SK-N-SH (cell line): ENCODE data around the gene YJEFN3. TPM values are rescaled to one million over a fixed set of nuclear protein-coding genes. Genes with fewer than 3 reads are reported as not detected.

Experiments used
- CTCF ChIA-PET: fragments of 300-600, 350-600 bp; formaldehyde crosslinking; extraction: SDS; loops from one replicate; lab custom pipeline; 2021; lab: Yijun Ruan, JAX
- POLR2A ChIA-PET: fragments of 350-600 bp; sonication (Branson Sonifier 250); formaldehyde crosslinking; extraction: SDS; loops from one replicate; lab custom pipeline; 2020; ENCODE audit warnings: antibody characterized with exemption, inconsistent platforms; lab: Yijun Ruan, JAX
- DNase-seq: peaks from one replicate; pipeline ENCODE4 v3.0.0; 2012
- H2AFZ ChIP-seq: fragments of 200-600 bp; sonication (generic); 2 replicates; pipeline ENCODE4 v1.8.1; 2016; ENCODE audit warnings: antibody characterized with exemption, mild to moderate bottlenecking, low read depth
- H3F3A ChIP-seq: fragments of 200-600 bp; sonication (generic); replicated peaks from 2 replicates; pipeline ENCODE3; 2016; ENCODE audit warnings: antibody characterized with exemption, mild to moderate bottlenecking; ENCODE audit not compliant: insufficient read depth
- H3K27ac ChIP-seq, 2 experiments: fragments of 200-500 bp in 1 of 2; fragments of 200-600 bp in 1 of 2; sonication (Bioruptor generic) in 1 of 2; sonication (generic), shearing (Covaris generic) in 1 of 2; 2 replicates each; pipeline versions ENCODE4 v1.5.1 to v1.6.1; 2014 to 2016; ENCODE audit warnings: low read depth in 2 of 2, inconsistent platforms in 1 of 2, low read length in 1 of 2, mild to moderate bottlenecking in 1 of 2, mixed read lengths in 1 of 2
- H3K27me3 ChIP-seq: fragments of 200-600 bp; sonication (generic), shearing (Covaris generic); 2 replicates; pipeline ENCODE4 v1.6.1; 2016; ENCODE audit warnings: mixed run types; ENCODE audit not compliant: insufficient read depth
- H3K36me3 ChIP-seq, 2 experiments: fragments of 200-500 bp in 1 of 2; fragments of 200-600 bp in 1 of 2; sonication (Bioruptor generic) in 1 of 2; sonication (generic) in 1 of 2; replicated peaks in 1 of 2; 2 replicates each; pipeline versions ENCODE3 to v1.5.1; 2014 to 2016; ENCODE audit warnings: low read length in 1 of 2, mild to moderate bottlenecking in 1 of 2; ENCODE audit not compliant: insufficient read depth in 2 of 2, control insufficient read depth in 1 of 2
- H3K4me1 ChIP-seq, 2 experiments: fragments of 200-500 bp in 1 of 2; fragments of 200-600 bp in 1 of 2; sonication (Bioruptor generic) in 1 of 2; sonication (generic), shearing (Covaris generic) in 1 of 2; 2 replicates each; pipeline versions ENCODE4 v1.5.1 to v1.6.1; 2014 to 2016; ENCODE audit warnings: low read depth in 1 of 2, low read length in 1 of 2, mixed run types in 1 of 2; ENCODE audit not compliant: insufficient read depth in 2 of 2, control insufficient read depth in 1 of 2
- H3K4me2 ChIP-seq: fragments of 200-600 bp; sonication (generic), shearing (Covaris generic); 2 replicates; pipeline ENCODE4 v1.6.1; 2017; ENCODE audit warnings: mixed run types
- H3K4me3 ChIP-seq, 2 experiments: fragments of 200-500 bp in 1 of 2; fragments of 200-600 bp in 1 of 2; sonication (Bioruptor generic) in 1 of 2; sonication (generic), shearing (Covaris generic) in 1 of 2; 2 replicates each; pipeline versions ENCODE4 v1.5.1 to v1.8.1; 2014 to 2016; ENCODE audit warnings: low read depth in 2 of 2, inconsistent platforms in 1 of 2, low read length in 1 of 2, mild to moderate bottlenecking in 1 of 2, mixed read lengths in 1 of 2, moderate library complexity in 1 of 2
- H3K79me2 ChIP-seq: fragments of 200-600 bp; sonication (generic); 2 replicates; pipeline ENCODE4 v1.8.1; 2017; ENCODE audit warnings: mild to moderate bottlenecking; ENCODE audit not compliant: insufficient read depth
- H3K9ac ChIP-seq: fragments of 200-600 bp; sonication (generic); 2 replicates; pipeline ENCODE4 v1.6.1; 2017; ENCODE audit warnings: mixed run types
- H3K9me2 ChIP-seq: fragments of 200-600 bp; sonication (generic); 2 replicates; pipeline ENCODE4 v1.6.1; 2017; ENCODE audit warnings: mixed run types
- H3K9me3 ChIP-seq: fragments of 200-600 bp; sonication (generic); 2 replicates; pipeline ENCODE4 v1.6.1; 2017; ENCODE audit warnings: mixed run types, mild to moderate bottlenecking, moderate library complexity
- H4K20me1 ChIP-seq: fragments of 200-600 bp; sonication (generic); 2 replicates; pipeline ENCODE4 v1.6.1; 2017; ENCODE audit warnings: mild to moderate bottlenecking, mixed run types; ENCODE audit not compliant: insufficient read depth
- ELF1 ChIP-seq: IDR thresholded peaks from 2 replicates; pipeline ENCODE4 v1.4.0; 2012
- EZH2phosphoT487 ChIP-seq: fragments of 200-600 bp; sonication (generic); IDR thresholded peaks from 2 replicates; pipeline ENCODE4 v1.6.1; 2017; ENCODE audit warnings: low read depth, mixed run types, mild to moderate bottlenecking, antibody characterized with exemption, moderate library complexity, borderline replicate concordance
- MEF2A ChIP-seq: IDR thresholded peaks from 2 replicates; pipeline ENCODE4 v1.4.0; 2012; ENCODE audit warnings: low read depth, borderline replicate concordance
- NFIC ChIP-seq: IDR thresholded peaks from 2 replicates; pipeline ENCODE4 v1.4.0; 2012; ENCODE audit warnings: borderline replicate concordance
- RAD21 ChIP-seq: IDR thresholded peaks from 2 replicates; pipeline ENCODE4 v1.6.1; 2012; ENCODE audit warnings: mild to moderate bottlenecking, low read length
- RFX5 ChIP-seq: IDR thresholded peaks from 2 replicates; pipeline ENCODE4 v1.6.1; 2012; ENCODE audit warnings: mild to moderate bottlenecking, improper control_type of control experiment, low read length
- SMC3 ChIP-seq: IDR thresholded peaks from 2 replicates; pipeline ENCODE4 v1.6.1; 2012; ENCODE audit warnings: low read depth, low read length, improper control_type of control experiment
- TEAD4 ChIP-seq: IDR thresholded peaks from 2 replicates; pipeline ENCODE4 v1.4.0; 2012; ENCODE audit warnings: mild to moderate bottlenecking, borderline replicate concordance; ENCODE audit not compliant: insufficient read depth
- YY1 ChIP-seq: IDR thresholded peaks from 2 replicates; pipeline ENCODE4 v1.4.0; 2012; ENCODE audit warnings: low read depth, mild to moderate bottlenecking
- WGBS: methylation state at CpG from one replicate; pipeline ENCODE4 v1.1.6; 2017; ENCODE audit warnings: low lambda C conversion rate; 5-methylcytosine and 5-hydroxymethylcytosine counted together
- polyA plus RNA-seq, 3 experiments: library from polyadenylated mRNA; depleted of rRNA; stranded (reverse); fragments of >200 nt; gene quantifications; 2 replicates each; pipeline ENCODE4 v1.2.3, GENCODE V29; 2012
- TF ChIP-seq, protein P1 (sequence below): fragments of 200-600 bp; sonication (generic); IDR thresholded peaks from 2 replicates; pipeline ENCODE4 v1.6.1; 2017; ENCODE audit warnings: antibody characterized with exemption, mild to moderate bottlenecking, moderate library complexity
- TF ChIP-seq, protein P2 (sequence below): IDR thresholded peaks from 2 replicates; pipeline ENCODE4 v1.4.0; 2012; ENCODE audit warnings: low read depth, borderline replicate concordance
- TF ChIP-seq, protein P3 (sequence below): IDR thresholded peaks from 2 replicates; pipeline ENCODE4 v1.4.0; 2012; ENCODE audit warnings: low read depth, borderline replicate concordance
- TF ChIP-seq, protein P4 (sequence below): IDR thresholded peaks from 2 replicates; pipeline ENCODE4 v1.6.1; 2012; ENCODE audit warnings: mild to moderate bottlenecking, low read depth, low read length, moderate library complexity

The YJEFN3 gene
- polyA plus RNA-seq, 1 of the 3 experiments (the other 2 are of a cell fraction), result 7.2 TPM

DNA sequence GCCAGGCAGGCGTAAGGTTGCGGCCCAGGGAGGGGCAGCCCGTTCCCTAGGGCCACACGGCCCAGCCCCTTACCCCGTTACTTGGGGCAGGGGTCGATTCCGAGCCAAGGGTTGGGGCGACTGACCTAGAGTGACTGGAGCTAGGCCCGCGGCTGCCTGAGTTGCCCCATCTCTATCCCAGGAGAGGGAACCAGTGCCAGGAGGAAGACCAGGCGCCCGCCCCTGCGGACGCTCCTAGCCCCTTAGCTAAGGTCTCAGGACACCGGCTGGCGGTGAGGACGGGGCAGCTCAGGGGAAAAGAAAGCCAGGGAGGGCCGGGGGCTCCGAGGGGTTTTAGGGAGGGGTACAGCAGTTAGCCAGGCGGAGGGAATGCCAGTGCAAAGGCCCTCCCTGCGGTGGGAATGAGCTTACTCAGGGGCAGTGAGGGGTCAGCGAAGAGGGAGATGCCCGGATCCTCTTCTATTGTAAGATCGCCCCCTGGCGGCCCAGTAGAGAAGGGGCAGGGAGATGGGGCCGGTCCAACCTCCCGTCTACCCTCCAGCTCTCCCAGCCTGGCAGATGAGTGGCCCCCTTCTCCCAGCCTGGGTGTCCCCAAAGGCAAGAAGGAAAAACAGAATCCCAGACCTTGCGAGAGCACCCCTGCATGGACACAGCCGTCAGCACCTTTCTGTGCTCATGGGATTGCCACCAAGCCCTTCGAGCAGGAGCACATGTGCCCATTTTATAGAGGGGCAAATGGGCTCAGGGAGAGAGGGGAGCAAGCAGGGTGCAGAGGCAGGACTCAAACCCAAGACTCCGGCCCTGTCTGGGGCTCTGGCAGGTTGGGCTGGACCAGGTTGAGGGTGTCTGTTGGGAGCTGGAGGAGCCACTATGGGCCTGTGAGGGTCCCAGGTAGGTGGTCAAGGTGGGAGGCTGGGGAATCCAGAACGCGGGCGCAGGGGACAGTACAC lies 25.6 kb downstream of the YJEFN3 start:
- POLR2A ChIA-PET, result no interaction called here
- 73% methylated on average over 26 of the region's 34 CpGs for WGBS
- H3K4me2 ChIP-seq, result no peak overlapping the region
- H3K9ac ChIP-seq, result no peak overlapping the region
- no peaks in the 10 kb centered on the region for H3K79me2 ChIP-seq
- H2AFZ ChIP-seq, result no peak overlapping the region
- no peaks in the 10 kb centered on the region; a peak in 1 of 4 replicates for H3K4me1 ChIP-seq
- no peaks in the 10 kb centered on the region for H3K36me3 ChIP-seq
- no peak for TF ChIP-seq RFX5
- peak; percentile 33 for TF ChIP-seq SMC3
- TF ChIP-seq EZH2phosphoT487, result no peak
- peak; percentile 57 for TF ChIP-seq RAD21
- TF ChIP-seq, protein P1, sequence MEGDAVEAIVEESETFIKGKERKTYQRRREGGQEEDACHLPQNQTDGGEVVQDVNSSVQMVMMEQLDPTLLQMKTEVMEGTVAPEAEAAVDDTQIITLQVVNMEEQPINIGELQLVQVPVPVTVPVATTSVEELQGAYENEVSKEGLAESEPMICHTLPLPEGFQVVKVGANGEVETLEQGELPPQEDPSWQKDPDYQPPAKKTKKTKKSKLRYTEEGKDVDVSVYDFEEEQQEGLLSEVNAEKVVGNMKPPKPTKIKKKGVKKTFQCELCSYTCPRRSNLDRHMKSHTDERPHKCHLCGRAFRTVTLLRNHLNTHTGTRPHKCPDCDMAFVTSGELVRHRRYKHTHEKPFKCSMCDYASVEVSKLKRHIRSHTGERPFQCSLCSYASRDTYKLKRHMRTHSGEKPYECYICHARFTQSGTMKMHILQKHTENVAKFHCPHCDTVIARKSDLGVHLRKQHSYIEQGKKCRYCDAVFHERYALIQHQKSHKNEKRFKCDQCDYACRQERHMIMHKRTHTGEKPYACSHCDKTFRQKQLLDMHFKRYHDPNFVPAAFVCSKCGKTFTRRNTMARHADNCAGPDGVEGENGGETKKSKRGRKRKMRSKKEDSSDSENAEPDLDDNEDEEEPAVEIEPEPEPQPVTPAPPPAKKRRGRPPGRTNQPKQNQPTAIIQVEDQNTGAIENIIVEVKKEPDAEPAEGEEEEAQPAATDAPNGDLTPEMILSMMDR, result peak; percentile 69
- peak; percentile 86 for DNase-seq
- H3F3A ChIP-seq, result no peaks in the 10 kb centered on the region
- H3K27me3 ChIP-seq, result no peaks in the 10 kb centered on the region
- H3K9me2 ChIP-seq, result no peaks in the 10 kb centered on the region
- no peak overlapping the region for H3K4me3 ChIP-seq
- no peak overlapping the region for H3K27ac ChIP-seq
- no peaks in the 10 kb centered on the region for H3K9me3 ChIP-seq
- no peaks in the 10 kb centered on the region for H4K20me1 ChIP-seq
- CTCF ChIA-PET, result interaction anchor here (0.7 to 15.7 kb wide), 25 partner anchors 9 to 108 kb away, joined by 3 to 258 read pairs (median 5); partner anchors contain the start of genes CILP2, GMIP and YJEFN3

DNA sequence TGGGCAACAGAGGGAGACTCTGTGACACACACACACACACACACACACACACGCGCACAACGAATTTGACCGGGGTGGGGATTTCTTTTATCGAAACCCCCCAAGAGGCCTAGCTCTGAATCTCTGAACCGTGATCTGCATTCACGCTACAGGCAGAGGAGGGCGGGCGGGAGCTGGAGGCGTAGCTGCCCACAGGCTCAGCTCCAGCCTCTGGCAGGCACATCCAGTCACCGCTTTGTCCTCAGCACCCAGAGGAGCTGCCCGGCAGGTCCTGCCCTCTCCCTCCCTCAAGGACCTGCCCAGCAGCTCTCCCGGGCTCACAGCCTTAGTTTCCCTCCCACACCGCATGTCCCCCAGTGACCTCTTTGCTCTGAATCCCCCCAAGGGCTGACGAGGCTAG lies 29.3 kb downstream of the YJEFN3 start:
- no peak overlapping the region for H3K9ac ChIP-seq
- no peak overlapping the region for H3K4me2 ChIP-seq
- CTCF ChIA-PET, result interaction anchor here (0.6 to 15.7 kb wide), 3 partner anchors 24 to 1925 kb away, joined by 4 to 258 read pairs (median 5); partner anchors contain the start of genes CILP2, GMIP and YJEFN3
- H3K9me2 ChIP-seq, result no peaks in the 10 kb centered on the region
- H3K27me3 ChIP-seq, result no peaks in the 10 kb centered on the region
- no peaks in the 10 kb centered on the region for H4K20me1 ChIP-seq
- POLR2A ChIA-PET, result no interaction called here
- no peak overlapping the region for H3K4me3 ChIP-seq
- no peaks in the 10 kb centered on the region for H3K79me2 ChIP-seq
- no peaks in the 10 kb centered on the region; a peak in 1 of 4 replicates for H3K4me1 ChIP-seq
- WGBS, result 87% methylated on average over 11 of the region's 15 CpGs
- no peaks in the 10 kb centered on the region for H3F3A ChIP-seq
- DNase-seq, result no peak
- no peak overlapping the region for H2AFZ ChIP-seq
- no peak overlapping the region for H3K27ac ChIP-seq
- H3K36me3 ChIP-seq, result no peaks in the 10 kb centered on the region
- TF ChIP-seq, protein P2, sequence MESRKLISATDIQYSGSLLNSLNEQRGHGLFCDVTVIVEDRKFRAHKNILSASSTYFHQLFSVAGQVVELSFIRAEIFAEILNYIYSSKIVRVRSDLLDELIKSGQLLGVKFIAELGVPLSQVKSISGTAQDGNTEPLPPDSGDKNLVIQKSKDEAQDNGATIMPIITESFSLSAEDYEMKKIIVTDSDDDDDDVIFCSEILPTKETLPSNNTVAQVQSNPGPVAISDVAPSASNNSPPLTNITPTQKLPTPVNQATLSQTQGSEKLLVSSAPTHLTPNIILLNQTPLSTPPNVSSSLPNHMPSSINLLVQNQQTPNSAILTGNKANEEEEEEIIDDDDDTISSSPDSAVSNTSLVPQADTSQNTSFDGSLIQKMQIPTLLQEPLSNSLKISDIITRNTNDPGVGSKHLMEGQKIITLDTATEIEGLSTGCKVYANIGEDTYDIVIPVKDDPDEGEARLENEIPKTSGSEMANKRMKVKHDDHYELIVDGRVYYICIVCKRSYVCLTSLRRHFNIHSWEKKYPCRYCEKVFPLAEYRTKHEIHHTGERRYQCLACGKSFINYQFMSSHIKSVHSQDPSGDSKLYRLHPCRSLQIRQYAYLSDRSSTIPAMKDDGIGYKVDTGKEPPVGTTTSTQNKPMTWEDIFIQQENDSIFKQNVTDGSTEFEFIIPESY, result no peak
- no peak for TF ChIP-seq TEAD4
- no peak for TF ChIP-seq MEF2A
- TF ChIP-seq YY1, result no peak
- TF ChIP-seq, protein P3, sequence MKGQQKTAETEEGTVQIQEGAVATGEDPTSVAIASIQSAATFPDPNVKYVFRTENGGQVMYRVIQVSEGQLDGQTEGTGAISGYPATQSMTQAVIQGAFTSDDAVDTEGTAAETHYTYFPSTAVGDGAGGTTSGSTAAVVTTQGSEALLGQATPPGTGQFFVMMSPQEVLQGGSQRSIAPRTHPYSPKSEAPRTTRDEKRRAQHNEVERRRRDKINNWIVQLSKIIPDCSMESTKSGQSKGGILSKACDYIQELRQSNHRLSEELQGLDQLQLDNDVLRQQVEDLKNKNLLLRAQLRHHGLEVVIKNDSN, result no peak
- no peak for TF ChIP-seq ELF1
- no peak for TF ChIP-seq NFIC
- TF ChIP-seq EZH2phosphoT487, result no peak
- no peak for TF ChIP-seq RFX5
- TF ChIP-seq, protein P4, sequence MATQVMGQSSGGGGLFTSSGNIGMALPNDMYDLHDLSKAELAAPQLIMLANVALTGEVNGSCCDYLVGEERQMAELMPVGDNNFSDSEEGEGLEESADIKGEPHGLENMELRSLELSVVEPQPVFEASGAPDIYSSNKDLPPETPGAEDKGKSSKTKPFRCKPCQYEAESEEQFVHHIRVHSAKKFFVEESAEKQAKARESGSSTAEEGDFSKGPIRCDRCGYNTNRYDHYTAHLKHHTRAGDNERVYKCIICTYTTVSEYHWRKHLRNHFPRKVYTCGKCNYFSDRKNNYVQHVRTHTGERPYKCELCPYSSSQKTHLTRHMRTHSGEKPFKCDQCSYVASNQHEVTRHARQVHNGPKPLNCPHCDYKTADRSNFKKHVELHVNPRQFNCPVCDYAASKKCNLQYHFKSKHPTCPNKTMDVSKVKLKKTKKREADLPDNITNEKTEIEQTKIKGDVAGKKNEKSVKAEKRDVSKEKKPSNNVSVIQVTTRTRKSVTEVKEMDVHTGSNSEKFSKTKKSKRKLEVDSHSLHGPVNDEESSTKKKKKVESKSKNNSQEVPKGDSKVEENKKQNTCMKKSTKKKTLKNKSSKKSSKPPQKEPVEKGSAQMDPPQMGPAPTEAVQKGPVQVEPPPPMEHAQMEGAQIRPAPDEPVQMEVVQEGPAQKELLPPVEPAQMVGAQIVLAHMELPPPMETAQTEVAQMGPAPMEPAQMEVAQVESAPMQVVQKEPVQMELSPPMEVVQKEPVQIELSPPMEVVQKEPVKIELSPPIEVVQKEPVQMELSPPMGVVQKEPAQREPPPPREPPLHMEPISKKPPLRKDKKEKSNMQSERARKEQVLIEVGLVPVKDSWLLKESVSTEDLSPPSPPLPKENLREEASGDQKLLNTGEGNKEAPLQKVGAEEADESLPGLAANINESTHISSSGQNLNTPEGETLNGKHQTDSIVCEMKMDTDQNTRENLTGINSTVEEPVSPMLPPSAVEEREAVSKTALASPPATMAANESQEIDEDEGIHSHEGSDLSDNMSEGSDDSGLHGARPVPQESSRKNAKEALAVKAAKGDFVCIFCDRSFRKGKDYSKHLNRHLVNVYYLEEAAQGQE, result no peak
- H3K9me3 ChIP-seq, result no peaks in the 10 kb centered on the region
